CD4-positive, alpha-beta T cell treated with Interleukin-17A for 4 hours (primary cell): ENCODE measurements around the gene CTSS.

Experiments
- DNase-seq: peaks from one replicate; pipeline ENCODE4 v3.0.0-alpha.2; 2020; ENCODE audit warnings: mixed read lengths

The CTSS gene

DNA sequence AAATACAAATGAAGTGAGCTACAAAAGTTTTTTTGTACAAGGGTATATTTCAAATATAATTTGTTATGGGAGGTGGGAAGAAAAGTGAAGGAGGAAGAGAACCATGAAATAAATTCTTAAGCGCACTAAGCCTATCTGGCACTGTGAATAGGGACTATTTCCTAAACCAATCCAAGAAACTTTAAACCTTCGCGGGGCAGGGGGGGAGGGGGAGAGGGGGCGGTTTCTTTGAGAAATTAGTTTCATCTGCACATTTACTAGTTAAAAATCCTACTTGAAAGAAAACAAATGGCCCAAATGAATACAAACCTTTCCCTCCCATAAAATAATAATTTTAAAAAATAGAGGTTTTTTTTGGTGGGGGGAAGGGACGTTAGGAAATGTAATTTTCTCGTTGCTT is 69.0 kb downstream of the CTSS start:
- no peak for DNase-seq

DNA sequence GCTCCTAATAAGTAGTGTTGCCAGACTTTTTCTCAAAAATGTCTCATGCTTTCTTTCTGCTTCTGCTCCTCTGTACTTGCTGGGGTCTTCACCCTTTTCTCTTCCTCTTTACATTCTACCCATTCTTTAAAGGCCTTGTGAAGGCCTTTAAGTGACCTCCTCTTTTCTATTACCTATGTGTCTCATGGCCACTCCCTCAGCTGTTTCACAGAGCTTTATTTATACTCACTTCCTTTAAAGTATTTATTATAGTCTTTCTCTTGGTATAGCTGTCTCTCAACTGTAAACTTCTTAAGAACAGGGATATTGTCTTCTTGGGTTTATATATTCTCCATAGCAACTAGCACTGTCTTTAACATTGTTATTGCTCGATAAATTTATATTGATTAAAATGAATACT is 69.4 kb downstream of the CTSS start:
- no peak for DNase-seq

DNA sequence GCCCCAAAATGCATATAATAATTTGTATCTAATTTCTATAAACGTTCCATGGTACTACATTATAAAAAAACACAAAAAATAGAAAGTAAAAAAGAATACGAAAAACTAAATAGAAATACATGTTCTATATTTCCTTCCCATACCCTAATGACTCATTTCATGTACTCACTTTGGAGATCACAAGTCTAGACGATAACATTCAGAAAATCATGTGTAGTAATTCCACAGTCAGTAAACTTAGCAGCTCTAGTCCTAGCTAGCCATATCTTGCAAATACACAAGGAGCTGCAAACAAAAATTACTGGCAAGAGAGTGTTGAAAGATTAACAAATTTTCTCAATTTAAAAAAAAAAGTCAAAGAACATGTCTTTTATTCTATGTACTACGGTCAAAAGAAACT is 70.0 kb downstream of the CTSS start:
- DNase-seq: no peak

DNA sequence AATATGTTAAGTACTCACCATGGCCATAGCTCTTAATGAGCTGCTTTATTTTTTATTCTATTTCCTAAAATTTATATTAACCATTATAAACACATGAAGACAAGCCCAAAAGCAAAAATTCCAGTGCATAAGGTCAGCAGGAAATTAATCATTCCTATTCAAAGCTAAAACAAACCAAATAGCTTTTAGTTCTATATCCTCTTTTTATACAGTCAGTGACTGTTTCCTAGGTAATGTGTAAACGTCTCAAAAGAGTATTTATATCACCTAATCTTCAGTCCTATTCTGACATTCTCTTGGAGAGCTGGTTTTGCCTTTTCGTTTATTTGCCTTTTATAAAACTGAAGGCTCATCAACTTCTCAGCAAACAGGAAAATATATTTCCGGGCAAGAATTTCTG is 72.9 kb downstream of the CTSS start:
- no peak for DNase-seq

DNA sequence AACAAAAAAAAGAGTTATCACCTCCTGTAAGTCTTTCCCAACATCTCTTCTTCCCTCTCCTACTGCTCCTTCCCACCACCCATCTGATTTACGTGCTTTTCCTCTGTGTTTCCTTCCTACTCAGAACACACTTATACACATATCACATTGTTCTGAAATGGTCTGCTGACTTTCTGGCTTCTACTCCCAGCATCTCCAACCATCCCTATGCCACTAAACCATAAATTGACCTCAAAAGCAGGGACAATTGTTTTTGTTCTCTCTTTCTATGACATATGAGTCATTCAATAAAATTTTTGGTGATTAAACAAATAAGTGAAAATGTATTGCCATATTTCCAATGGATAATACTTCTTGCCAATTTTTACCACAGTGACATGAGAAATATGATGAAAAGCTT is 76.8 kb downstream of the CTSS start:
- no peak for DNase-seq

DNA sequence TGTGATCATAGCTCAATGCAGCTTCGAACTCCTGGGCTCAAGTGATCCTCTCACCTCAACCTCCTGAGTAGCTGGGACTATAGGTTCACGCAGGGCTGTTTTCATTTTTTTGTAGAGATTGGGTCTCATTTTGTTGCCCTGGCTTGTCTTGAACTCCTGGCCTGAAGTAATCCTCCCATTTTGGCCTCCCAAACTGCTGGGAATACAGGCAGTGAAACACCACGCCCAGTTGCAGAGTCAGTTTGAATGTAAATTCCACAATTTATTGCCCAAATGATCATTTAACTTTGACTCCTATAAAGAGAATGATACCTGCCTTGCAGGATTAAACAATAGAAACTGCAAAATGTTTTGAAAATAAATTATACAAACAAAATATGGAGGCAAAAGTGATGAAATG is 79.3 kb downstream of the CTSS start:
- DNase-seq: no peak

DNA sequence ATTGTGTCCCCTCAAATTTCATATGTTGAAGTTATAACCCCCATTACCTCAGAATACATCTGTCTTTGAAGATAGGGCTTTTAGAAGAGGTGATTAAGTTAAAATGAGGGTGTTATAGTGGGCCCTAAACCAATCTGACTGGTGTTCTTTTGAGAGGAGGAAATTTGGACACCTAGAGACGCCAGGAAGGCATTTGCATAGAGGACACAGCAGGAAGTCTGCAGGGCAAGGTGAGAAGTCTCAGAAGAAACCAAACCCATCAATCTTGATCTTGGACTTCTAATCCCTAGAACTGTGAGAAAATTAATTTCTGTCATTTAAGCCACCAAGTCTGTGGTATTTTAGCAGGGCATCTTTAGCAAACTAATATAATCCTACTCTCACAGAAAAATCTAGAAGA is 81.7 kb downstream of the CTSS start:
- DNase-seq: peak; percentile 7
